NCI-H2171 (cell line): ENCODE data around the gene CHCHD6.

Source experiments
- DNase-seq: peaks from one replicate; lab custom pipeline; 2025; lab: John Stamatoyannopoulos, UW

The CHCHD6 gene

DNA sequence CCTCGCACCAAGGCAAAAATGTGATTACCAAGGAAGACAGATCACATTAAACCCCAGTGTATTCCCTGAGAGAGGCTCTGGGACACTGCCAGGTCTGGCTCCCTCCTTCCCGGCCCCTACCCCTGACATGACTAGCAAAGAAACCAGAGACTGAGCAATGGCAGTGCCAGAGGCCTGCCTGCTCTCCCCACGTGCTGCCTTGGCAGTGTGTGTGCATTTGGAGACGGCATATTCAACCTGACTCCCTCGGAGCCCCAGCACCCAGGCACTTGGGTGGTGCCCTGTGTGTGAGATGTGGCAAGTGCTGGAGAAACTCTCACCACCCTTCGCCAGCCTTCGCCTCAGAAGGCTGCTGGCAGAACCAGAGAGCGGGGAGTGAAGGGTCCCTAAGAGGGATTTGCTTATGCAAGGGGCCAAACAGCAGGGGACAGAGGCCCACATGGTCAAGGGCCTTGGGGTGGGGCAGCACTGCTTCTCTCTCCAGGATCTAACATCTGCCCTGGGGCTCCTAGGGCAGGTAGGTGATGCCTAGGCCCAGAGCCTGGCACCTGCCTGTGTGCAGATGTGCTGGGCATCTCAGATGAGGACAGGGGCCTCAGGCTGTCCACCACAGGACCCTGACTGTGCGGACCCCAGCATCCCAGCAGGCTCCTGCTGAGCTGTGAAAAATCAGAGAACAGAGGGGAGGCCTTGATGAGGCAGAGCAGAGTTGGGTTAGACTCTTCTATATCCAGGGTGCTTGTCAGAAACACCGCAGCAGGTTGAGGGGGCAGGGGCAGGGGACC lies 255.3 kb downstream of the CHCHD6 start:
- DNase-seq: no peak

DNA sequence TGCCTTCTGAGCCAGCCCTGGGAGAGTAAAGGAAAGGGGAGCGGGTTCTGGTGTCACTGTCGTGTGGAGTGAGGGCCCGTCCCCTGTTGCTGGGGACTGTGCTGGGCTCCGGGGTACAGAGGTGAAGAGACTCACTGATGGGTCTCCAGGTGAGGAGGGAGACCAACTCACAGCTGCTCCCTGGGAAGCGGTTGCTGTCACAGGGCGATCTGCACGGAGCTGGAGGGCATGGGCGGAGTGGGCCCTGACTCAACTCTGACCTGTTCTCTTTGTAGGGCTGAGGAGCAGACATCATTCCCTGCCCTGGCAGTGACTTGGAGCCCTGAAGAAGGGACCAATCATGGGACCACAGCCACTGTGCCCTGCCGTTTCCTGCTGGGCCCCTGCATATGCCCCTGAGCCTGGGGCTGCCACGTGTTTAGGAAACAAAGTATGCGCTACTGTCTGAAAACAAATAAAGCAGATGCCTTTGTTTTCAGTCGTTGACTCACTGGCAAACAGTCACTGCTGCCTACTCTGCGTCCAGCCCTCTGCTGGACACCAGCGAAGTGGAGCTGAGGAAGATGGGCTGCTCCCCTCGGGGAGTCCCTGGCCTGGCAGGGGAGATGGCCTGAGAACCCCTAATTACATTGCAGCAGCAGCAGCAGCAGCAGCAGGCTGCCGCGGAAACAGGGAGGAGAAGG lies 256.0 kb downstream of the CHCHD6 start:
- no peak for DNase-seq

GRCh38 chr3:126960604-126960995 lies 256.6 kb downstream of the CHCHD6 start:
- DNase-seq: no peak

- peak; percentile 88 for DNase-seq
Observed at GRCh38 chr3:126961191-126961790, 257.3 kb downstream of the CHCHD6 start.

- peak; percentile 19 for DNase-seq
Observed at GRCh38 chr3:126961791-126962461, 257.9 kb downstream of the CHCHD6 start.

DNA sequence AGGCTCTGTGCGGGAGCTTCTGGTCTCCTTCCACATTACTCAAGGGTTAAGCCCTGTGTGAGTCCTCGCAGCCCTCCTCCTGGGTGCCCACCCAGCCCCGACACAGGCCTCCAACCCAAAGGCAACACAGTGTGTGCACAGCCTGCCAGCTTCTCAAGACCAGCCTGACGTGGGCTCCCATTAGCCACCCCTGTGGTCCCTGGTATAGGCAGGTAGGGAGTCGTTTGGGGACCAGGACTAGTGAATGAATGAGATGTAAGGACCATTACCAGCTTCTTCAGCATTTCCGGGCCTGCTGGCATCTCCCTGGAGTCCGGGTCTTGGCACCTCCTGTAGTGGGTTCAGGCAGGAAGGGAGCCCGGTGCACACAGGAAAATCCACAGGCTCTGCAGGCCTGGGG lies 258.7 kb downstream of the CHCHD6 start:
- DNase-seq: no peak

- no peak for DNase-seq
Observed at GRCh38 chr3:126963261-126964190, 259.5 kb downstream of the CHCHD6 start.

GRCh38 chr3:126964261-126964660 lies 260.2 kb downstream of the CHCHD6 start:
- no peak for DNase-seq

GRCh38 chr3:126964950-126965349 lies 260.9 kb downstream of the CHCHD6 start:
- DNase-seq: peak; percentile 34

GRCh38 chr3:126965526-126966080 lies 261.6 kb downstream of the CHCHD6 start:
- no peak for DNase-seq

- DNase-seq: no peak
Observed at GRCh38 chr3:126967386-126967785, 263.3 kb downstream of the CHCHD6 start.

- no peak for DNase-seq
Observed at GRCh38 chr3:126968391-126969390, 264.7 kb downstream of the CHCHD6 start.

GRCh38 chr3:126969586-126969985 lies 265.5 kb downstream of the CHCHD6 start:
- DNase-seq: no peak

GRCh38 chr3:126970101-126970500 lies 266.1 kb downstream of the CHCHD6 start:
- no peak for DNase-seq

DNA sequence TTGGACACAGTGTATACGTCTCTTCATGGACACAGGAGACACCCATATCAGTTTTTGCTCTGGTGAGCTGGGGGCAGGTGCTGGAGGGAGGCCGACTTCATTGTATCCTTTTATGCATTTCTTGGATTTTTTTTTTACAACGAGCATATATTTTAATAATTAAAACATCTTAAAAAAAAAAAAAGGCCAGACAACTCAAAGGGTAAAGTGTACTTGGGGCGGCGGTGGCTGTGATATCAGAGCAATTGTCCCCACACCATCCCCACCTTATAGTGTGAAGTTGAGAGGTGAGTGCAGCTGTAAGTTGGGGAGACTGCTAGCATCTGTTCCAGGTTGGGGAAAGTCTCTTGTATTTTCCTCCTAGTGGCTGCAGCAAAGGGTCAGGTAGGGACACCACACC lies 266.9 kb downstream of the CHCHD6 start:
- DNase-seq: no peak

GRCh38 chr3:126971891-126972351 lies 267.9 kb downstream of the CHCHD6 start:
- no peak for DNase-seq

GRCh38 chr3:126972866-126973265 lies 268.8 kb downstream of the CHCHD6 start:
- no peak for DNase-seq

GRCh38 chr3:126973814-126974213 lies 269.8 kb downstream of the CHCHD6 start:
- DNase-seq: no peak

DNA sequence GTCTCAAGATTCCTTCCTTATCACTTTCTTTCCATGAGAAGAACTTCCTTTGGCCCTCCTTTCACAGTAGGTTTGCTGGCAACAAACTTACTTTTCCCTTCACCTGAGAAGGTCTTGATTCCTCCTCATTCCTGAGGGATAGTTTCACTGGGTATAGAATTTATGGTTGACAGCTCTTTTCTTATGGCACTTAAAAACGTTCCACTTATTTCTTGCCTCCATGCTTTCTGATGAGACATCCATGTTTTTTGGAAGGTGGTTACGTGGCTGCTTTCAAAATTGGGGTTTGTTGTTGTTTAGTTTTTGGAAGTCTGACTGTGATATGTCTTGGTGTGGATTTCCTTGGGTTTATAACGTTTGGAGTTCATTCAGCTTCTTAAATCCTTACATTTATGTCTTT lies 270.7 kb downstream of the CHCHD6 start:
- no peak for DNase-seq

- DNase-seq: no peak
Observed at GRCh38 chr3:126976906-126977305, 272.9 kb downstream of the CHCHD6 start.
